HL-60/S4 treated with retinoic acid at 250 ng/mL for 4 days and 3 days (cell line): ENCODE measurements around the gene RPSA.
"Not testable (repeated sequence)": the region's sequence is repeated elsewhere in the genome, so short reads cannot be mapped to it uniquely, and the experiment has no call there.

Experiments used
- in situ Hi-C: fragments of 300-500 bp; cut with MboI; formaldehyde crosslinking; loops from 2 replicates; pipeline ENCODE4 v1.7.0; 2022; ENCODE audit warnings: low sequenced_read_pairs

RPSA gene

GRCh38 chr3:39387411-39387975, 19.0 kb upstream of the RPSA start:
- in situ Hi-C loops = loop anchor here (25.0 kb wide), 1 partner anchor 200 kb away; the partner anchor contains the start of gene XIRP1

- in situ Hi-C loops = loop anchor here (25.0 kb wide), 1 partner anchor 201 kb away; the partner anchor contains the start of gene XIRP1
Observed at GRCh38 chr3:39388153-39388552, 18.4 kb upstream of the RPSA start.

GRCh38 chr3:39388741-39389248, 17.7 kb upstream of the RPSA start:
- in situ Hi-C loops = loop anchor here (25.0 kb wide), 1 partner anchor 201 kb away; the partner anchor contains the start of gene XIRP1

- in situ Hi-C loops = loop anchor here (25.0 kb wide), 1 partner anchor 203 kb away; the partner anchor contains the start of gene XIRP1
Observed at GRCh38 chr3:39390181-39390580, 16.3 kb upstream of the RPSA start.

- in situ Hi-C loops = loop anchor here (25.0 kb wide), 1 partner anchor 209 kb away; the partner anchor contains the start of gene XIRP1
Observed at GRCh38 chr3:39396690-39397089, 9.8 kb upstream of the RPSA start.

GRCh38 chr3:39398700-39399099, 7.8 kb upstream of the RPSA start:
- in situ Hi-C loops = loop anchor here (25.0 kb wide), 1 partner anchor 211 kb away; the partner anchor contains the start of gene XIRP1

- in situ Hi-C loops = no loop called here
Observed at GRCh38 chr3:39401983-39402382, 4.5 kb upstream of the RPSA start.

DNA sequence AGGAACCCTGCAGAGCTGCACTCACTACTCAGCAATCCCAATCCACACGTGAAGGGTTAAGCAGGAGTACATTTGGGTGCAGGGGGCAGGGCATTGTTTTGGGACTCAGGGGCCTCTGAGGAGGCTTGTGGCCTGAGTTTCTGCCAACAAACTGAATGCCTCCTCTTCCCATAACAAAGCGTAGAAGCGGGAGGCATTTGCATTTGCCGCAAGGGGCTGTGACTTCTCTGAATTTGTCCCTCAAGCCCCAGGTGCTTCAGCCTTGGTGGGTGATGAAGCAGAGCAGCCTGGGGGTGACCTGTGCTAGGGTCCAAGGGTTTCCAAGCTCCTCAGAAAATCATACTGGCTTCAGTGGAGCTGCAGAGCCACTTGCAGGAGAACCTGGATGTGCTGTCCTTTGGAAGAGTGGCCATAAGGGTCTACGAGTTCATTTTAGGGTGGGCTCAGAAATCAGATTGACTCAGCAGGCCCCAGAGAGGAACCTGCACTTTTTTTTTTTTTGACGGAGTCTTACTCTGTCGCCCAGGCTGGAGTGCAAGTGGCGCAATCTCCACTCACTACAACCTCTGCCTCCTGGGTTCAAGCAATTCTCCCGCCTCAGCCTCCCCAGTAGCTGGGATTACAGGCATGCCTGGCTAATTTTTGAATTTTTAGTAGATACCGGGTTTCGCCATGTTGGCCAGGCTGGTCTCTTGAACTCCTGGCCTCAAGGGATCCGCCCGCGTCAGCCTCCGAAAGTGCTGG, 1.4 kb upstream of the RPSA start:
- in situ Hi-C loops = no loop called here

GRCh38 chr3:39405687-39406367, 693 bp upstream of the RPSA start:
- in situ Hi-C loops = no loop called here

DNA sequence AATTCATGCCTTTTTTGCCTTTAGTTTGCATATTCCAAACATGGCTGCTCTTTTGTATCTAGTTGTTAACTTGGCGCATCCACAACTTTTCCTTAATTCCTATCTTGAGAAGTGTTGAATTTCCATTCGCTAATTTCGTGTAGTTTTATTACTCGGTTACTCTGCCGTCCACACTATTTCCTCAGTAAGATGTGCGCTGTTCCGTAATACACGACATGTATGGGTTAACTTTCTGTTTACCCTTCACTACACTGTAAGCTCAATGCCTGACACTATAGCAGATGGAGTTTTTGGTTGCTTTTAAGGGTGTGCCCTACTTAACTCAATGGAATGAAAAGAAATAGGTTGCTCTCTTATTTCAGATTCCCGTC, 724 bp downstream of the RPSA start:
- in situ Hi-C loops = no loop called here

- in situ Hi-C loops = no loop called here
Observed at GRCh38 chr3:39407773-39408492, 1.4 kb downstream of the RPSA start.

GRCh38 chr3:39408493-39409372, 2.2 kb downstream of the RPSA start:
- in situ Hi-C loops = no loop called here

- in situ Hi-C loops = no loop called here
Observed at GRCh38 chr3:39409514-39410136, 3.1 kb downstream of the RPSA start.

DNA sequence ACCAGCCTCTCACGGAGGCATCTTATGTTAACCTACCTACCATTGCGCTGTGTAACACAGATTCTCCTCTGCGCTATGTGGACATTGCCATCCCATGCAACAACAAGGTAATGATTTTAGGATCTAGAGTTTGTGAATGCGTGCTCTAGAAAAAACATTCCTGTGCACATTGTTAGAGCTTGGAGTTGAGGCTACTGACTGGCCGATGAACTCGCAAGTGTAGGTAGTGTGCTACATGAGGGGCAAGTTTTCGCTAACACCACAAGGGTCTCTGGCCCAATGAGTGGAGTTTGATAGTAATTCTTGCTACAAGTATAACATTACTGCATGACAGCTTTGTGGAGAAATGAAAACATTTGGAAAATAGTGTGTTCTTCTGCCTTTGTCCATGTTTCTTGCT, 4.4 kb downstream of the RPSA start:
- in situ Hi-C loops = no loop called here

DNA sequence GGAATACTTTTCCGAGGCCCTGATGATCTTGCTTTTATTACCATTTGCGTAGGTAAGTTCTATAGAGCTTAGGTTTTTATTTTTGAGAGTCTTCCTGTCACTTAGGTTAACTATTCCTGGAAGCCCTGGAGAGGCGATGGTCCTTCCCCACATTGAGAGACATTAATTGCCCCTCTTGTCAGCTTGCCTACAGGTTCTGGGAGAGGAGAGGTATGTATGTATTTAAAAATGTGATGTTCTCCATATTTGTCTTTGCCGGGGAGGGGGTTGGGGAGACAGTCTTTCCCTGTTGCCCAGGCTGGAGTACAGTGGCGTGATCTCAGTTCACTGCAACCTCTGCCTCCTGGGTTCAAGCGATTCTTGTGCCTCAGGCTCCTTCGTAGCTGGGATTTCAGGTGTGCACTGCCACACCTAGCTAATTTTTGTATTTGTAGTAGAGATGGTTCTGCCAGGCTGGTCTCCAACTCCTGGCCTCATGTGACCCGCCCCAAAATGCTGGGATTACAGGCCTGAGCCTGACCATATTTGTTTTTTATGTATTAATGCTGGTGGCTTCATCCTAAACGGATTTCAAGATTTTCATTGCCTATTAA, 6.2 kb downstream of the RPSA start:
- in situ Hi-C loops = no loop called here

DNA sequence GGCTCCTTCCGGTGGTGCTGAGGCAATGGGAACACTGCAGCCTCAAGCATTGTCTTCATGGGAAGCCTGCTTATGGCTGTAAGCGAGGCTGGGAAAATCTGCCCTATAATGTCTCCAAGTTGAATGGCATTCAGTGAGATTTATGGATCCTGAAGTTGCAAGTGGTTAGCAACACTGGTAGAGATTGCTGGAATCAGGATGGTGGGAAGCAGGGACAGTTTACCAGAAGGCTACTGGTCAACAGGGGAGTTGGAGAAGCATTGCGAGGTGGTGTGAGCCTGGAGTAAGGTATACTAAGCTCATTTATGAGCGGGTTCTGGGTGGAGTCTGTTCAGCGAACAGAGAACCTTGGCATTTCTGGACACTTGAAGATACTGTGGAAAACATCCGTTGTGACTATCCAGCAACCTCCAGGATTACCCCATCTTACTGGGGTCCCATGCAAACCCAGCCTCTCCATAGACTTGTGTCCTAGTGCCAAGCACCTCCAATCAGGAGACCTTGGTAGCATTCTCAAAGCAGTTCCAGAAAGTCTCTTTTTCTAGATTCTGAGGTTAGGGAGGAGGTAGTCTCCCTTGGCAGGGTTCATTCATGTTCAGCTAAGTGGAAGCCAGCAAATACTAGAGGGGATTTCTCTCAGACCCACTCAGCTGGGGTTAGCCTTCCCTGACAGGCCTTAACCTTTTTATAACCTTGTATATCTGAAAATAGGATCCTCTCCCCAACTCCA, 7.3 kb downstream of the RPSA start:
- in situ Hi-C loops = no loop called here

DNA sequence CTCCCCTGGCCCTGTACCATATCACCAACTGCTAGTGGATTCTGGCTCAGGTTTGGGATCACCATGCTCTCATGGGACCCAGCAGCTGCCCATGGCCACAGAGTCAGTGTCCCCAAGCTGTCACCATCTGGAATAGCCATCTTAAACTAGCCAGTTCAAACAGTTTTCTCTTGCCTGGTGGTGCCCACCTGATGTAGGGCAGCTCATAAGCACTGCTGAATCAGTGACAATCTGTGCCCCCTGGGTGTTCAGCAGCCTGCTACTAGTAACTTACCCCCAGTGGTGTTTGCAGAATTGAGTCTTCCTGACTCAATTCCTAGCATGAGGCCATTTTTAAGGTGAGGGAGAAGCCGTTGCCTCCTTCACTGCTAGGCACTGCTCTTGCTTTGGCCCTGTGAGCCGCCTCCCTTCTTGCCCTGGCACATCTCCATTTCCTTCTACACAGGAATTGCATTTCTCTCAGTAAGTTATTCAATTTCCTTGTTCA, 7.9 kb downstream of the RPSA start:
- in situ Hi-C loops = no loop called here

DNA sequence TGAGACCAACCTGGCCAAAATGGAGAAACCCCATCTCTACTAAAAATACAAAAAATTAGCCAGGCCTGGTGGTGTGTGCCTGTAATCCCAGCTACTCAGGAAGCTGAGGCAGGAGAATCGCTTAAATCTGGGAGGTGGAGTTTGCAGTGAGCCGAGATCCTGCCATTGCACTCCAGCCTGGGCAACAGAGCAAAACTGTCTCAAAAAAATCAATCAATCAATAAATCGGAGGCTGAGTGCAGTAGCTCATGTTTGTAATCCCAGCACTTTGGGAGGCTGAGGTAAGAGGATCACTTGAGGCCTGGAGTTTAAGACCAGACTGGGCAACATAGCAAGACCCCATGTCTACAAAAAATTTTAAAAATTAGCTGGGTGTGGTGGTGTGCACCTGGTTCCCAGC, 8.8 kb downstream of the RPSA start:
- in situ Hi-C loops = not testable (repeated sequence)
